NT2/D1 (cell line): ENCODE measurements around the gene PTPN22.
"Not testable (repeated sequence)": the region's sequence is repeated elsewhere in the genome, so short reads cannot be mapped to it uniquely, and the experiment has no call there.

Experiments used
- DNase-seq: peaks from one replicate; pipeline ENCODE4 v3.0.0-alpha.2; 2011; ENCODE audit warnings: low read depth, low spot score
- H3K27me3 ChIP-seq: 2 replicates; pipeline ENCODE4 v1.6.0; 2011; ENCODE audit warnings: mild to moderate bottlenecking; ENCODE audit not compliant: insufficient read length, insufficient read depth
- H3K36me3 ChIP-seq: 2 replicates; pipeline ENCODE4 v1.6.1; 2011; ENCODE audit warnings: mild to moderate bottlenecking, low read length, mixed read lengths; ENCODE audit not compliant: insufficient read depth, insufficient read length
- H3K4me1 ChIP-seq: 2 replicates; pipeline ENCODE4 v1.5.1; 2011; ENCODE audit not compliant: insufficient read depth, insufficient read length
- H3K4me3 ChIP-seq: 2 replicates; pipeline ENCODE4 v1.5.1; 2011; ENCODE audit warnings: low read depth; ENCODE audit not compliant: insufficient read length
- H3K9ac ChIP-seq: 2 replicates; pipeline ENCODE4 v1.6.0; 2011; ENCODE audit warnings: low read depth; ENCODE audit not compliant: insufficient read length
- H3K9me3 ChIP-seq: 2 replicates; pipeline ENCODE4 v1.5.1; 2011; ENCODE audit warnings: mild to moderate bottlenecking, low read length; ENCODE audit not compliant: insufficient read depth
- SUZ12 ChIP-seq: IDR thresholded peaks from 2 replicates; pipeline ENCODE4 v1.6.1; 2011; ENCODE audit not compliant: insufficient read length, insufficient read depth; ENCODE audit errors: extremely low read depth
- YY1 ChIP-seq: IDR thresholded peaks from 2 replicates; pipeline ENCODE4 v1.6.1; 2011; ENCODE audit not compliant: insufficient read length, insufficient read depth
- ZNF274 ChIP-seq: IDR thresholded peaks from 2 replicates; pipeline ENCODE4 v1.6.1; 2011; ENCODE audit warnings: mild to moderate bottlenecking, low read depth, low read length

Gene PTPN22

DNA sequence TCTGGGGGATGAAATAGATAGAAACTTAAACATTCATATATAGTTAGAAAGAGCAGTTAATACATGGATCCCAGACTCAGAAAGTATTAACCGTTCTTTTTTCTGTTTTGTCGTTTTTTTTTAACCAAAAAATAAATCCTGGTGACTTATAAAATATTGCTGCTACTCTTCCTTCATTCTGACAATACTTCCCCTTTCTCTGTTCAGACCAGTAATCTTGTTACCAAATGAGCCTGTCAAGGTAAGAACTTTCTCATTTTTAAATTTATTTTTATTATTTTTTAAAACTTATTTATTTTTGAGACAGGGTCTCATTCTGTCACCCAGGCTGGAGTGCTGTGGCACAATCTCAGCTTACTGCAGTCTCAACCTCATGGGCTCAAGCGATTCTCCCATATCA, 13.7 kb downstream of the PTPN22 start:
- DNase-seq = no peak
- no peaks in the 10 kb centered on the region for H3K36me3 ChIP-seq
- no peak overlapping the region for H3K4me3 ChIP-seq
- H3K27me3 ChIP-seq = no peaks in the 10 kb centered on the region
- TF ChIP-seq SUZ12 (no peak), ZNF274 (no peak)
- H3K4me1 ChIP-seq = no peaks in the 10 kb centered on the region
- H3K9ac ChIP-seq = no peak overlapping the region
- no peaks in the 10 kb centered on the region for H3K9me3 ChIP-seq

DNA sequence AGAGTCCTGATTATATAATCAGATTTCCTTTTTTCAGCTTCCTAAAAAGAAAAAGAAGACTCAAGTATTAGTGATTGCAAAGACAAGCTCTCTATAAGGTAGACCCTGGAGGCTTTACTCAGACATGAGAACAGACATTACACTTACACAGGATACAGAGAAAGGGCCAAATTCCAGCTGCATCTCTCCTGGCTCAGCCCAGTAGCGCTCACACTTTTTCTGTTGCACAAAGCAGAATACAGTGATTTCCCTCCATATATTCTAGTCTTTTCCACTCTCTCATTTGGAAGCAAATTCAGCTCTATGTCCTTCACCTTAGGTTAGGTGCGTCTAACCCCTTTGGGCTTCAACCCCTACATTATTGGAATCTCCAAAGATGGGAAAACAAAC, 15.1 kb downstream of the PTPN22 start:
- DNase-seq = no peak
- no peaks in the 10 kb centered on the region for H3K36me3 ChIP-seq
- H3K9ac ChIP-seq = no peak overlapping the region
- H3K27me3 ChIP-seq = no peaks in the 10 kb centered on the region
- TF ChIP-seq ZNF274 = no peak
- TF ChIP-seq YY1 = no peak
- no peak for TF ChIP-seq SUZ12
- H3K4me1 ChIP-seq = no peaks in the 10 kb centered on the region
- no peaks in the 10 kb centered on the region for H3K9me3 ChIP-seq
- H3K4me3 ChIP-seq = no peak overlapping the region

DNA sequence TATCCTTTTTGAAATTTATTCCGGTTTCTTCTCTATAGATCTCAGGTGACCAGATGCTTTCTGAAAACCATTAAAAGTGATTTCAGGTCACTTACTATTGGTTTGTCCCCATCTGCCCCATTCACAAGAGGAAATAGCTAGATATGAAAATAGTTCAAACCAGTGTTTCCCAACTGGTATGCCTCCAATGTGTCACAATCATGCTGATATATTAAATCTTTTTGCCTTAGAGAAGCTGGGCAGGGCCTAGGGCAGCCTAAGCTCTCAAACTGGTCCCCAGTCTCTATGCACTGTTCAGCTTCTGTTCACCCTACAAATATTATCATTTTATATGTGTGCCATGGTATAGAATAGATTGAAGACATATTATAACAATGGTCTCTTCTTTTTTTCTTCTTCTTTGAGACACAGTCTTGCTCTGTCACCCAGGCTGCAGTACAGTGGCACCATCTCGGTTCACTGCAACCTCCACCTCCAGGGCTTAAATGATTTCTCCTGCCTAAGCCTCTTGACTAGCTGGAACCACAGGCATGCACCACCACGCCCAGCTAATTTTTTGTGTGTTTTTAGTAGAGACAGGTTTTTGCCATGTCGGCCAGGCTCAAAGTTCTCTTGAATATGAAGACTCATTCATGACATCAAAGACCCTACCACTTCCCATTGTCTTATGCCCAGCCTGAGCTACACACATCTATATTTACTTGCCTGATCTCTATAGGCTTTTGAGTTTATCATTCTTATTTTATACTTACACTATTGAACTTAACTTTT, 15.7 kb downstream of the PTPN22 start:
- no peak for DNase-seq
- TF ChIP-seq YY1 (no peak), ZNF274 (no peak), SUZ12 (no peak)
- no peak overlapping the region for H3K9ac ChIP-seq

DNA sequence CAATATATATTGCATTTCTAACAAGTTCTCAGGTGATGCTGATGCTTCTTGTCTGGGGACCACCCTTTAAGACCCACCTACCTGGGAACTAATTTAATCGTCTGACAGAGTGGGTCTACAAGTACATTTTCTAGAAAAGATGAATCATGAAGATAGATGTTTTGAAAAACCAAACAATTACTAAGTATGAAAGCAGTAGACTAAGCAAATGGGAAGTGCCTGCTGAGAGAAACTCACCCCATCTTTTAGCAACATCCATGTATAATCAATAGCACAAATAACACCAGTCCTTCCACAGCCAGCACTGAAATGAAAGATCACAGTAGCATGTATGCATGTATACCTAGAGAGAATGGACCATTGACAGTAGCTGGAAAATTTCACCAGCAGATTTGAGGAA, 17.3 kb downstream of the PTPN22 start:
- TF ChIP-seq SUZ12 (no peak), YY1 (no peak), ZNF274 (no peak)
- no peaks in the 10 kb centered on the region for H3K4me1 ChIP-seq
- H3K4me3 ChIP-seq = no peak overlapping the region
- H3K9ac ChIP-seq = no peak overlapping the region
- no peak for DNase-seq
- H3K36me3 ChIP-seq = no peaks in the 10 kb centered on the region
- H3K27me3 ChIP-seq = no peaks in the 10 kb centered on the region
- no peaks in the 10 kb centered on the region for H3K9me3 ChIP-seq

More for the DNA sequence above, 15.7 kb downstream of the PTPN22 start:
- Histone ChIP-seq H3K27me3 (no peaks in the 10 kb centered on the region), H3K4me3 (no peak overlapping the region), H3K4me1 (no peaks in the 10 kb centered on the region), H3K9me3 (no peaks in the 10 kb centered on the region), H3K36me3 (no peaks in the 10 kb centered on the region)

DNA sequence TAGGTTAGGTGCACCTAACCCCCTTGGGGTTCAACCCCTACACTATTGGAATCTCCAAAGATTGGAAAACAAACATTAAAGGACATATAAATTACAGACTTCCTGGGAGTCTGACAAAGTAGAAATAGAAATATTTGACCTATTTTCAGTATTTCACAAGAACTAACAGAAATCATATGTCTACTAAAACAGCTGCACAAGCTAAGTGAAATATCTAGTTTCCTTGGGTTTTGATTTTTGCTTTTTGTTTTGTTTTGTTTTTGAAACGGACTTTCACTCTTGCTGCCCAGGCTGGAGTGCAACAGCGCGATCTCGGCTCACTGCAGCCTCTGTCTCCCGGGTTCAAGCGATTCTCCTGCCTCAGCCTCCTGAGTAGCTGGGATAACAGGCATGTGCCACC, 18.8 kb downstream of the PTPN22 start:
- H3K27me3 ChIP-seq, H3K4me1 ChIP-seq, H3K9ac ChIP-seq, H3K36me3 ChIP-seq, H3K9me3 ChIP-seq, DNase-seq, H3K4me3 ChIP-seq: not testable (repeated sequence)

DNA sequence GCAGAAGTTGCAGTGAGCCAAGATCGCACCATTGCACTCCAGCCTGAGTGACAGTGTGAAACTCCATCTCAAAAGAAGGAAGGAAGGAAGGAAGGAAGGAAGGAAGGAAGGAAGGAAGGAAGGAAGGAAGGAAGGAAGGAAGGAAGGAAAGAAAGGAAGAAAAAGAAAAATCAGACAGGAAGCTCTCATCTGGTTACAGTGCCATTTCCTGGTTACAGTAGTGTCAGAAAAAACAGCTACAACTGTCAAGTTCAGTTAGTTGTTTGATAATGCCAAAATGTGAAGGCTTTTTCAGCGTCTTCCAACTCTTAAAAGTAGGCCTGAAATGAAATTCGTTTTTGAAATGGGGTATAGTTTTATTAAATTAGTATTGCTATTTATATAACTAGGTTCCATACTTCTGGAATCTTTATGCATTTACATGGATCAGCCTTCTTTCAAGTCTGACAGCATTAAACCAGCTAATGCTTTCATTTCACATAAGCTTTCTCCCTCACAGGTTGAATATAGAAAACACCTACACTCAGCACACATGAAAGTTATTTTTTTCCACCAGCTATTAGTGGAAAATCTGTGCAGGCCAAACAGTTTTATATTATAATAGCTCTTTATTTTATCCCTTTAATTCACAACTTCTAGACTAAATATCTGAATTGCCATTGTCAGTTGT, 21.2 kb downstream of the PTPN22 start:
- DNase-seq = no peak
- Histone ChIP-seq H3K4me3 (no peak overlapping the region), H3K27me3 (no peaks in the 10 kb centered on the region), H3K9ac (no peak overlapping the region), H3K9me3 (peaks cover 14% of the 10 kb centered on the region), H3K4me1 (no peaks in the 10 kb centered on the region), H3K36me3 (no peaks in the 10 kb centered on the region)
- TF ChIP-seq SUZ12 = no peak
- no peak for TF ChIP-seq ZNF274
- no peak for TF ChIP-seq YY1

DNA sequence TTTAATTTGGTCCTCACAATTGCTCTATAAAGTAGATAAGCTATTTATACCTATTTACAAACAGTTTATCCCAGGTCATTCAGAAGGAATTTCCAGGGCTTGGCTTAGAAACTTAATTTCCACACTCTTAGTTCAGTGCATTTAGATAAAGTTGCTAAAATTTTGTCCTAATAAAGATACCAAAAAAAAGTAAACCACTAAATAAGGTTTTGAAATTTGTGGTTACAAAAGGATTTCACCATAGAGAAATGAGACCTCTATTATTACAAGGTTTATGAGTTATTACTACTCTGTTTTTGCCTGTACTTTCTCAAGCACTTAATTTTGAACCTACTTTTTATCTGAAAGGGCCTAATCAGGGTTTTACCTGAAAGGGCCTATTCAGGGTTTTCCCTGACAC, 22.4 kb downstream of the PTPN22 start:
- no peak overlapping the region for H3K4me3 ChIP-seq
- H3K27me3 ChIP-seq = no peaks in the 10 kb centered on the region
- no peak for DNase-seq
- no peaks in the 10 kb centered on the region for H3K36me3 ChIP-seq
- peaks cover 14% of the 10 kb centered on the region for H3K9me3 ChIP-seq
- TF ChIP-seq YY1 = no peak
- no peak for TF ChIP-seq SUZ12
- TF ChIP-seq ZNF274 = no peak
- H3K9ac ChIP-seq = no peak overlapping the region
- H3K4me1 ChIP-seq = no peaks in the 10 kb centered on the region

DNA sequence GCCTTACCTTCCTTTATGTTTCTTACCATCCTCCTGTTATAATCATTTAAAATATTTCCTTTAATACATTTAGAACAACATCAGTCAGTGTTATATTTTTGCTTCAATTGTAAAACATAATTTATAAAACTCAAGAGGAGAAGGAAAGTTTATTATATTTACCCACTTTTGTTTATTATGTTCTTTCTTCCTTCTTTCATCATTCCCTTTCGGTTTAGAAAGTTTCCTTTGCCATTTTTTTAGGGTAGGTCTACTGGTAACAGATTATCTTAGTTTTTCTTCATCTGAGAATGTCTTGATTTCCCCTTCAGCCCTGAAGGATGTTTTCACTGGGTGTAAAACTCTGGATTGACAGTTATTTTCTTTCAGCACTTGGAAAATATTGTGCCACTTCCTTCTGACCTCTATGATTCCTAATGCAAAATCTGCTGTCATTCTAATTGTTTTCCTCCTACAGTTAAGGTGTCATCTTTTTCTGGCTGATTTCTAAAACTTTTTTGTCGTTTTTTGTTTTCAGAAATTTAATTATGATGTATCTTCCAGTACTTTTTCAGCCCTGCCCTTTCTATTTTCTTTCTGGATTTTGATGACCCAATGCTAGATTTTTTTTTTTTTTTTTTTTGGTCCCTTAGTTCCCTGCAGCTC, 25.0 kb downstream of the PTPN22 start:
- DNase-seq = no peak
- Histone ChIP-seq H3K9me3 (peaks cover 14% of the 10 kb centered on the region), H3K27me3 (no peaks in the 10 kb centered on the region), H3K4me1 (no peaks in the 10 kb centered on the region), H3K9ac (no peak overlapping the region), H3K36me3 (no peaks in the 10 kb centered on the region), H3K4me3 (no peak overlapping the region)
- no peak for TF ChIP-seq SUZ12
